Tibial nerve (tissue), 4 donors: ENCODE data around the gene SCN2A.

ENCODE experiments used
- CTCF ChIP-seq, 5 experiments: fragments of 200-600 bp in 3 of 5; fragments of 450-650 bp in 2 of 5; sonication (generic) in 3 of 5; IDR thresholded peaks; one replicate each; pipeline ENCODE4 v1.5.1; 2016 to 2019; ENCODE audit warnings: antibody characterized with exemption in 5 of 5, mild to moderate bottlenecking in 3 of 5, moderate library complexity in 2 of 5
- EP300 ChIP-seq, 2 donors: sonication (generic); formaldehyde crosslinking; IDR thresholded peaks; one replicate each; pipeline ENCODE4 v1.6.1; 2017; ENCODE audit warnings: antibody characterized with exemption in 2 of 2, mild to moderate bottlenecking in 1 of 2
- POLR2A ChIP-seq, 2 donors: fragments of 450-650 bp; IDR thresholded peaks; one replicate each; pipeline ENCODE4 v1.6.1; 2017; ENCODE audit warnings: antibody characterized with exemption in 2 of 2, mild to moderate bottlenecking in 2 of 2, moderate library complexity in 2 of 2

GRCh38 chr2:165425556-165425955 is 186.3 kb downstream of the SCN2A start:
- TF ChIP-seq CTCF (IDR thresholded peaks at IDR 0.05) (no peak), POLR2A (IDR thresholded peaks at IDR 0.05) (no peak), EP300 (IDR thresholded peaks at IDR 0.05) (no peak)
